Measurements from ENCODE around the gene OSBPL10.

Gene OSBPL10

GRCh38 chr3:31985831-31986230 is 4.8 kb upstream of the OSBPL10 start:
- DNase-seq, result peak; percentile 11 to 24

- no peak for DNase-seq
Observed at GRCh38 chr3:31984321-31984720, 3.3 kb upstream of the OSBPL10 start.

- DNase-seq, result no peak
Observed at GRCh38 chr3:31980530-31981205, 394 bp downstream of the OSBPL10 start.

GRCh38 chr3:31979001-31979697 is 1.9 kb downstream of the OSBPL10 start:
- no peak for DNase-seq

- DNase-seq, result no peak
Observed at GRCh38 chr3:31978553-31978952, 2.5 kb downstream of the OSBPL10 start.

- no peak for DNase-seq
Observed at GRCh38 chr3:31977736-31978135, 3.3 kb downstream of the OSBPL10 start.

- no peak for DNase-seq
Observed at GRCh38 chr3:31976302-31976701, 4.8 kb downstream of the OSBPL10 start.

- DNase-seq, result no peak
Observed at GRCh38 chr3:31974964-31975363, 6.1 kb downstream of the OSBPL10 start.

- no peak for DNase-seq
Observed at GRCh38 chr3:31974471-31974870, 6.6 kb downstream of the OSBPL10 start.

- DNase-seq, result no peak
Observed at GRCh38 chr3:31973837-31974236, 7.2 kb downstream of the OSBPL10 start.

- no peak for DNase-seq
Observed at GRCh38 chr3:31973081-31973480, 8.0 kb downstream of the OSBPL10 start.

GRCh38 chr3:31971607-31972006 is 9.5 kb downstream of the OSBPL10 start:
- DNase-seq, result no peak

- no peak for DNase-seq
Observed at GRCh38 chr3:31968927-31969418, 12.1 kb downstream of the OSBPL10 start.

GRCh38 chr3:31968369-31968926 is 12.6 kb downstream of the OSBPL10 start:
- no peak for DNase-seq

- DNase-seq, result no peak
Observed at GRCh38 chr3:31967592-31967991, 13.5 kb downstream of the OSBPL10 start.

- no peak for DNase-seq
Observed at GRCh38 chr3:31966978-31967591, 14.0 kb downstream of the OSBPL10 start.

- DNase-seq, result peak in 1 of 2 donors; percentile 32
Observed at GRCh38 chr3:31962801-31963205, 18.3 kb downstream of the OSBPL10 start.

- DNase-seq, result no peak
Observed at GRCh38 chr3:31960793-31961431, 20.1 kb downstream of the OSBPL10 start.

- no peak for DNase-seq
Observed at GRCh38 chr3:31959951-31960792, 20.9 kb downstream of the OSBPL10 start.

GRCh38 chr3:31959251-31959650 is 21.8 kb downstream of the OSBPL10 start:
- DNase-seq, result no peak

GRCh38 chr3:31958701-31959152 is 22.3 kb downstream of the OSBPL10 start:
- no peak for DNase-seq

- no peak for DNase-seq
Observed at GRCh38 chr3:31957106-31957505, 24.0 kb downstream of the OSBPL10 start.

Data from inflammatory macrophage treated with lipopolysaccharide for 1 hour (primary cell).